GM19193 (cell line): Measurements from ENCODE around the gene ROM1.

ENCODE experiments used
- POLR2A ChIP-seq: IDR thresholded peaks from 4 replicates; pipeline ENCODE4 v1.6.1; 2011; ENCODE audit not compliant: insufficient read depth, insufficient read length; ENCODE audit errors: extremely low read depth

The ROM1 gene

DNA sequence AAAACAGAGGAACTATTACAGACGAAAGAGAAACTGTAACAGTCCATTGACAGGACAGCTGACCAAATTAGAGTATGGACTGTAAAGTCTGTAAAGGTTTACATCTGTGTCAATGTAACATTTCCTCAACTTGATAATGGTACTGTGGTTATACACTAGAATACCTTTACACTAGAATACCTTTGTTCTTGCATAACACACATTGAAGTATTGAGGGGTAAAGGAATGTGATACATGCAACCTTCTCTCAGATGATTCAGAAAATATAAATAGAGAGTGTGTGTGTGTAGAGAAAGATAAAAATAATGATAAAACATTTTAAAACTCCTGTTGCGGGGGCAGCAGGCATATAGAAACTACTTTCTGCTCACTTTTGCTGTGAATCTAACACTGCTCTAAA is 33.8 kb upstream of the ROM1 start:
- TF ChIP-seq POLR2A, result no peak

DNA sequence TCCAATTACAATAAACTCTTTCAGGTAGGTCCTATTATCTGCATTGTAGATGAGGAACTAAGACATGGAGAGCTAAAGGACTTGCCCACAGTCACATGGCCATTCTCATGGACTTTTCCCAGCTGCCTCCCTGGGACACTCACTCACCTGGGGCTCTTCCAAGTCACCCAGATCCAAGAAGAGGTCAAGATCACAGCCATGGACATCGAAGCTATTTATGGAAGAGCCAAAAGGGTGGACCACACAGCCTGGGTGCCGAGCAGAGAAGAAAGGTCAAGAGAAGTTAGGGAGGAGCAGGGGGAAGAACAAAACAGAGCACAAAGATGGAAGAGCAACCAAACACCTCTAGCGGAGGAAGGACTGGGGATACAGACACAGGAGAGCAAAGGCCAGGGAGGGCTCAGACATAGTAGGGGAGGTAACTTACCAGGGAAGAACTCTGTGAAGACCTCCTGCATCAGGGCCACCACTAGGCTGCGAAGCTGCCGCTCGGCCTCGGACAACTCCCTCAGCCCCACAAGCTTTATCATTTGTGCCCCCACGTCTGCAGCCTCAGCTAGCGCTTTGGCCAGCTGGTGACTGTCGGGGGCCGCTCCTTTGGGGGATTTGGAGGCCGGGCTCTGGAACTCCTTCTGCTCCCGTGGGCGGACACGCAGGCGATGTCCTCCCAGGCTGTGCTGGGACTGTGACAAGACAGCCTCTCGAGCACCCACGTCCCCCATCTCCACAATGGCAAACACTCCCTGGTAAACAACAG is 31.9 kb upstream of the ROM1 start:
- TF ChIP-seq POLR2A, result no peak

DNA sequence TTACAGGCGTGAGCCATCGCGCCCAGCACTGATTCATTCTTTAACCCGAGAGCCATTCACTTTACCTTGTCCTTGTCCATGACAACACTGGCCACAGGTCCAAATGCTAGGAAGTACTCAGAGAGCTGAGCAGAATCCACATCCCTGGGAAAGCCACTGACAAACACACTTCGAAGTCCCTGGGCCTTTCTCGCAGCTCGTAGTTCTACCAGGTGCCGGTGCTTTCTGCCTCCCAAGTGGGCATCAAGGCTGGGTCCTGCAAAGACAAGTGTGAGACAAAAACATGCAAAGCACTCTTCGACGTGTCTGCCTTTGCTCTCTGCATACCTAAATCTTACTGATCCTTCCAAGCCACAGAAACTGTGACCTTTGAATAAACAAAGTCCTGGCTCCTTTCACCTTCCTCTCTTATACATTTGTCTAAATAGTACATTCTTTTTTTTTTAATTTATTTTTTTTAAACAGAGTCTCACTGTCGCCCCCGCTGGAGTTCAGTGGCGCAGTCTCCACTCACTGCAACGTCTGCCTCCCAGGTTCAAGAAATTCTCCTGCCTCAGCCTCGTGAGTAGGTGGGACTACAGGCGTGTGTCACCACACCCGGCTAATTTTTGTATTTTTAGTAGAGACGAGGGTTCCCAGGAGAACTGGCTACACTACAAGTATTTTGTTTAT is 24.0 kb upstream of the ROM1 start:
- no peak for TF ChIP-seq POLR2A

DNA sequence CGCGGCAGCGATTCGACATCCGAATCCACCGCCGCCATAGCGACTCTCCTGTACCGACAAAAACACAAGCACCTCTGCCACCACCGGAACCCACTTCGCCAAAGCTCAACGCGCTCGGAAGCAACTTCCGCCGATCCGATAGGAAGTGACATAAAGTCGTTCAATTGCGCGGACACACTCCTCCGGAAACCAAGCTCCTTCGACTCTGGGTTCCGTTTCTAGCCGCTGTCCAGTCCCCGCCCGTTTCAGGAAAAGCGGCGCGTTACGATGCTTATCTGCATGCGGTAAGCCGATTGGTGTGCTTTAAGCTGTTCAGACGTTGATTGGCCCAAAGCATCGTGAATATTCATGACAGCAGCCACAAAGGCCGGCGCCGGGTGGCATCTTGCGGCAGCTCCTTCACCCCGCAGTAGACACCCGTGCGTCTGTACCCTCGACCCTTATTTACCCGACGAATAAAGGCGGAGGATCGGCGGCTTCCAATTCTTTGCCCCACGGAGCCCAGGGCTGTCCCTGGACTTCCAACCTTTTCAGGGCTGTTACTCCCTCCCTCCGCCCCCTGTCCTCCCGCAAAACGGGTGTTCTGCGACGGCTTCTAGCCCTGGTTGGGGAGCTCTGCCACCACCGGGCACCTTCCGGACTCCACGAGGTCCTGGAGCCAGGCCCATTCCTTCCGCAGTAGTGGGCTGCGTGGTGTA is 21.5 kb upstream of the ROM1 start, which contains the start of gene TUT1:
Gene TUT1, minus strand, starts transcription at position 76 of the 698 bp plus-strand sequence. Its CDS starts 38 bp downstream, at position 38.
- TF ChIP-seq POLR2A, result peak; percentile 95

DNA sequence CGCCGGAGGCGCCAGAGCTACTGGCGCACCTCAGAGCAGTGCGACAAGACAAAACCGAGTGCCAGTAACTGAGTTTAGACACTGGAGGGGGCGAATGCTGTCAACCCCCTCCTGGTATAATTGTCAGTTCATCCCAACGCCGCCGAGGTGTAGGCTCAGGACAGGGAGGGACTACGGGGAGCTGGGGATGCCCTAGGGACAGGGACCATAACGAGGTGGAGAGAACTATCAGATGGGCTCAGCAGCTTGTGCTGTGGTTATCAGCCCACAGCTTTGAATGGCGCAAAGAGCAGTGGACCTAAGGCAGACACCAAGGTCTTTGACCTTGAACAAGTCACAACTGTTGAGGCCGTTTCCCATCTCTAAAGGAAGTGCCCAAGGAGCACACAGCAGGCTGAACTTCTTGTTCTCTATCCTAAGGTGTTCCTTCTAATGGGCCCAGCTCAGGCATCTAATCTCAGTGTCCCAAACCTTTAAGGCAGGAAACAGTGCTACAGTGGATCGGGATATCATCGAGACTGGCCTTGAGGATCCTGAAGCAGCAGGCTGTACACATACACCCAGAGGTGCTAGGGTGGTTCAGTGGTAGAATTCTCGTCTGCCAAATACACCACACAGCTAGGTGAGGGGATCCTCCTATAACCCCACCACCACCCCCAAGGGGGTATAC is 20.8 kb upstream of the ROM1 start:
- no peak for TF ChIP-seq POLR2A

DNA sequence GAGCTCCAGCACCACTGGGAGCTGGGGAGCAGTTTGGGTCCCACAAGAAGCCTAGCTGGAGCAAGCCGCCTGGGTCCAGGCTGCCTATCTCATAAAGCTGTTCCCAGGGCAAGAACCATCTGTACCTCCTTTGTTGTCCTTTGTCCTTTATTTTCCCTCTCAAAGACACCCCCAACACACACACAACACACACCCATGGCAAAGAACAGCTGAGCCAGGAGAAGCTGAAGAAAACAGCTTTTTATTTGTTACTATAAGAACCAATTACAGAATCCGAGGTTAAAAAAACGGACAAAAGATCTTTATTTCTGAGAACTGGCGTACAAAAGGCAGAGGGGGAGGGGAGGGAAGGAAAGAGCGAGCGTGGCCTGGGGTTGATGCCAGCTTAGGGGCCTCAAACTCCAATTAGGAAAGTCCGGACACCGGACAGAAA is 20.1 kb upstream of the ROM1 start:
- TF ChIP-seq POLR2A, result no peak

DNA sequence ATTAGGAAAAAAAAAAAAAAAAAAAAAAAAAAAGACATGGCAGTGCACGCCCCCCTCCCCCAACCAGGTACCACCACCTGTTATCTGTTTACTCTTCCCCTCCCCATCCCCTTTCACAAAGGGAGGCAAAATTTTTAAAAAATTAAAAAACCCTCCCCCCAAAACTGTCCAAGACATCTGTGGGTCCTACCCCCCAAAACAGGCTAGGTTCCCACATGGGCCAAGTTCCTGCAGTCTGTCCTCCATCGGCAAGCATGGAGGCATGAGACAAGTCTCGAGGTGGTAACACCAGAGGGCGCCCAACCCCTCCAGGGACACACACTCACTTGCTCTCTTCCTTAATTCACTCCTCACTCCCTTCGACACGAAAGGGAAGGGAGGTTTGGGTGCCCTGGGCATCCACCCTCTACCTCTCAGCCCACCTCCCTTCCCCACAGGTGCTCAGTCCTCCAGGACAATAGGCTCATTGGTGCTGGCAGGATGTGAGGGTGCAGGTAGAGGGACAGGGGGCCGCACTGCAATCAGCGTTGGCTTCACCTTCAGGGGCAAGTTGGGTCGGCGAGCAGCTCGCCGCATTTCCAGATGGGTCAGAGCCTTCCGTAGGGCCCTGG is 19.5 kb upstream of the ROM1 start:
- TF ChIP-seq POLR2A, result no peak

DNA sequence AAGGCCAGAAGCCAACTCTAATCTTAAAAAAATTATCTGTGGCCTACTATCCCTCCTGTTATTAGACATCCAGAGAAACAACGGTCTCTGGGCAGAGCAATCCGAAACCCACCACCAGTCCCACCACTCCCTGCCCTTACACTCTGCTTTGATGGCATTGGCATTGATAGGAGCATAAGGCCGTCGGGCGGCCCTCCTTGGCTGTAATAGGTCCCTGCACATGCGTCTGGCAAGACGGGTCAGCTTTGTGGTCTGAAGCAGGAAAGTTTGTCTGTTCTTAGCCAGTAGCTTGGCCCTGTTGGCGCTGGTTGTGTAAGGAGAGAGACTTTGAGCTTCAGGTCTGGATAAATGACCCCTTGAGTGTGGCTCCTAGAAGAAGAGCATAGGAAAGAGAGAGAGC is 17.9 kb upstream of the ROM1 start:
- no peak for TF ChIP-seq POLR2A

DNA sequence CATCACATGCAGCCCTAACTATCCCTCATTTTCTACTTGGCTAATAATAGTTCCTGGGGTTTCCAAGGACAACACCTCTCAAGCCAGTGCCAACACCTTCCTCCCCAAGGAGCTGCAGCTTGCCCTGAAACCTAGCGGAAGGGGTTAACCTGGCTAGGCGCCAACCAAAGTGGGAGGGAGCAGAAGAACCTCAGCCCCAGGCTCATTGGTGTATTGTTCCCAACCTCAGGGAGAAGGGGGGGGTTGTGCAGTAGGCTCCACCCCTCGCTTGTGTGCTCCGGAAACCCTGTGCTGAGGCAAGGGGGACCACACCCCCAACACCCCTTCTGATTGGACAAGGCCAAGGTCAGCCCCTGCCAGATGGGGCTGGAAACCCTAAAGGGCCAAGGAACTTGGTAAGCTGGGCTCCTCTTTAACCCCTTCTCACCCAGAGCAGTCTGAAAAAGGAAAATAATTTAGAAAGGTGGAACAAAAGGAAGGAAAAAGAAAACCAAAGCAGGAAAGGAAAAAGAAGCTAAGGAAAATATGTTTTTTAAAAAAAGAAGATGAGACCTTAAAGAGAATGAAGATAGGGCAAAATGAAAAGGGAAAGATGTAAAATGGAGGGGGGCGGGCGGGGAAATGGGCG is 13.9 kb upstream of the ROM1 start:
- no peak for TF ChIP-seq POLR2A

DNA sequence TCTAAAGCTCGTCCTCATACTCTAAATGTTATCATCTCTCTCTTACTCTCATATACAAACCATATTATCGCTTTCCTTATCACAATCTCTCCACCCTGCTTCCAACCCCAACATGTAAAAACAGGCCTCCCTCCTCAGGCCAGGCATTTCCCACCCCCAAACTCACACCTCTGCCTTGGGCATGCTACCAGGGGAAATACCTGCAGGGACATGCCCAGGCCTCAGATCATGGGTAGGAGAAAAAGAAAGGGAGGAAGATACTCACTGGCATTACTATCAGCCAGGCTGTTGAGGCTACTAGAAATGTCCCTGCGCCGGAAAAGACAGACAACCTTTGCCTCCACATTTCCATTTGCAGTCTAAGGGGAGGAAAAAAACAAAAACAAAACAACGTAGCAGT is 13.2 kb upstream of the ROM1 start:
- TF ChIP-seq POLR2A, result no peak

DNA sequence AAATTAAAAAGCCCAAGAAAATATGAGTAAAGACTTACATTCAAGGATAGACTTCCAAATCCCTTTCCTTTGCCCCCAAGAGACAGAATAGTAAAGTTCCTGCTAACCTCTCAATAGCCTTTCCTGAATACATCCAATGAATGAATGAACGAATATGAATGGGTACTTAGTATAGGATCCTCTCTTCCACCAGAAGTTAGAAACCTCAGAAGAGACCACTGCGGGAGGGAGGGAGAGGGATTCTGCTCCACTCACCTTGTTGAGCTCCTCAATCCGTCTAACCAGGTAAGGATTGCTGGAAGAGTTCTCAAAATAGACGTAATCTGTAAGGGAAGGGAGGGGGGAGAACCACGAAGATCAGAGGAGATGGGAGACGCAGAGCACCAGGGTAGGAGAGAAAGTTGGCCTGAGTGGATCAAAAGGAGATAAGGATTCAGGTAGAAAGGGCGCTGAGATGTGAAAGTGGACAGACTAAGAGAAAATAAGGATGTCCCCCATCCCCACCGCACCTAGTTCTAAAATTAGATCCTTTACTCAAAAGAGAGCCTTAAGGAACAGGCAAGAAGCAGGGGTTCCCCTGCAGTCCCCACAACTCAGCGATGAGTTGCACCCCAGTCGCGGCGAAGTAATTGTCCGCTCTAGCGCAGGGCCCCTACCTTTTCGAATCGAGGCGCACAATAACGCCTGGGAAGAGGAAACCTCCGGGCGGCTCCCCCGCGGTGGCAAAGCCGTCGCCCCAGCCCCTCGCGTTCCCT is 12.5 kb upstream of the ROM1 start:
- no peak for TF ChIP-seq POLR2A

DNA sequence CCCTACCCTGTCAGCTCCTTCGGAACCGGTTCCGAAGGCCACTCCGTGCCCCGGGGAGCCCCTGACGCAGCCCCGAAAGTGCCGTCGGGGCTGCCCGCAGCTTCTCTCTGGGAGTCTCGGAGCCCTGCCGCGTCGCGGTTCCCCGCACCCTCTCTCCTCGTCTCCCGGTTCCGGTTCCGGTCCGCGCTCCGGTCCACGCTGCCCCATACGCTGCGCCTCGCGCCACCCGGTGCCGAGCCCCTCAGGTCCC is 12.0 kb upstream of the ROM1 start:
- no peak for TF ChIP-seq POLR2A

DNA sequence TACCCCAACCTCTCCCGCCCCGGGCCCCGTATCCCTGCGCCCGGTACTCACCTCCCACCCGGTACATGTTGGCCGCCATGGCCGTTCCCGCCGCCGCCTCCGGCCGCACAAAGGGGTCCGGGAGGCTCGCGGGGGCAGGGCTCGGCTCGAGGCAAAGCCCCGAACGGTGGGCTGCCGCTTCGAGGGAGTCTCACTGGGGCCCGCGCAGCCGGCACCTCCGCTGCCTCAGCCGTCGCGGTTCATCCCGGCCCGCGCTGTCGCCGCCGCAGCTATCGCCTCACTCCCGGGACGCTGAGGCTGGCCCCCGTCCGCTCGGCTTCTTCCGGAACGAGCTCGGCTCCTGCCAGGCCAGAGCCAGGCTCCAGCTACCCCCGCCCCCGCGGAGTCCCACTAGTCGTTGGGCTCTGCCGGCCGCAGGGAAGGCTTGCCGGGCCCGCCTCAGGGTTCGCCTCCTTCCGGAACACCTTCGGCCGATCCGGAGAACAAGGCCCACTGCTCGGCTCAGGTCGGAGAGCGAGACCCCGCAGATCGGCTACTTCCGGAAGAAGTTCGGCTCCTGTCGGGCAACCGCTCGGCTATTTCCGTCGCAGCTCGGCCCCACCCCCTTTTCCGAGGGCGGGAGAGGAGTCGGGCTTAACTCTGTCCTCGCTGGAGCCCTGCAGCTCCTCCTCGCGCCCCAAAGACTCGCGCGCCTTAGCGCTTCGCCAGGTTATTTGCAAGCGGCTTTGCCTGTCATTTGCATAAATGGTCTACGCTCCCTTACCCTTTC is 11.5 kb upstream of the ROM1 start, which contains the start of gene MTA2:
Gene MTA2, minus strand, starts transcription at position 494 of the 769 bp plus-strand sequence. Its CDS starts 415 bp downstream, at position 79.
- peak; percentile 67 for TF ChIP-seq POLR2A
